AG04449 (cell line): Measurements from ENCODE around the gene RAB11B.
"Not testable (repeated sequence)": the region's sequence is repeated elsewhere in the genome, so short reads cannot be mapped to it uniquely, and the experiment has no call there.

Source experiments
- CTCF ChIA-PET: fragments of 350-600 bp; formaldehyde crosslinking; extraction: SDS; loops from one replicate; lab custom pipeline; 2021; ENCODE audit warnings: antibody characterized with exemption; lab: Yijun Ruan, JAX
- POLR2A ChIA-PET: fragments of 400-600, 350-600 bp; formaldehyde crosslinking; extraction: SDS; loops from one replicate; lab custom pipeline; 2020; ENCODE audit warnings: antibody characterized with exemption, inconsistent platforms; lab: Yijun Ruan, JAX
- DNase-seq: peaks from one replicate; pipeline ENCODE4 v3.0.0-alpha.2; 2010; ENCODE audit warnings: low read depth, low spot score
- H3K4me3 ChIP-seq: 2 replicates; pipeline ENCODE4 v1.5.1; 2011; ENCODE audit warnings: low read depth, mild to moderate bottlenecking, control low read depth, low read length
- CTCF ChIP-seq: IDR thresholded peaks from one replicate; pipeline ENCODE4 v1.5.1; 2011; ENCODE audit warnings: mild to moderate bottlenecking, moderate library complexity, low read length, control low read depth, inconsistent platforms; ENCODE audit not compliant: insufficient read depth; ENCODE audit errors: missing control alignments

The RAB11B gene

GRCh38 chr19:8426283-8426682 lies 36.1 kb downstream of the RAB11B start:
- CTCF ChIA-PET: interaction anchor here (1.2 to 4.3 kb wide), 4 partner anchors 13 to 80 kb away, joined by 3 to 46 read pairs (median 10); partner anchors contain the start of gene MARCHF2
- DNase-seq: no peak
- POLR2A ChIA-PET: no interaction called here
- TF ChIP-seq CTCF: no peak
- H3K4me3 ChIP-seq: no peak overlapping the region

- no peak for DNase-seq
- no peak for TF ChIP-seq CTCF
- H3K4me3 ChIP-seq: no peak overlapping the region
- POLR2A ChIA-PET: no interaction called here
- CTCF ChIA-PET: no interaction called here
Measured at GRCh38 chr19:8429044-8429443, 38.9 kb downstream of the RAB11B start.

DNA sequence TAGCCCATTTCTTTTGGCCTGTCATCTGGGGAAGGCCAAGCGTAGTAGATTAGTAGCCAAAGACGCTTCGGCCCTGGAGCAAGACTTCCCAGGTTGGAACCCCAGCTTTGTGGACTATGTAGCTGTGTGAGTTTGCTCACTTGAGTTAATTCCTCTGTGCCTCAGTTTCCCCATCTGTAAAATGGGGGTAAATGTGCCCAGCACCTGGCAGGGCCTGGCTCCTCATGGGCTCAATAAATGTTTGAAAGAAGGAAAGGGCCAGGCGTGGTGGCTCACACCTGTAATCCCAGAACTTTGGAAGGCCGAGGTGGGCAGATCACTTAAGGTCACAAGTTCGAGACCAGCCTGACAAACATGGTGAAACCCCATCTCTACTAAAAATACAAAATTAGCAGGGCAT lies 39.7 kb downstream of the RAB11B start:
- DNase-seq: no peak
- no peak for TF ChIP-seq CTCF
- POLR2A ChIA-PET: no interaction called here
- H3K4me3 ChIP-seq: no peak overlapping the region
- CTCF ChIA-PET: no interaction called here

- no peak for TF ChIP-seq CTCF
- CTCF ChIA-PET: no interaction called here
- POLR2A ChIA-PET: no interaction called here
- no peak overlapping the region for H3K4me3 ChIP-seq
- no peak for DNase-seq
Measured at GRCh38 chr19:8430650-8431049, 40.5 kb downstream of the RAB11B start.

GRCh38 chr19:8438236-8438635 lies 48.1 kb downstream of the RAB11B start:
- ChIA-PET POLR2A (no interaction called here), CTCF (interaction anchor here (1.1 to 1.9 kb wide), 2 partner anchors 14 to 86 kb away, joined by 4 to 6 read pairs; no protein-coding TSS in a partner anchor)
- no peak overlapping the region for H3K4me3 ChIP-seq
- DNase-seq: no peak
- no peak for TF ChIP-seq CTCF

DNA sequence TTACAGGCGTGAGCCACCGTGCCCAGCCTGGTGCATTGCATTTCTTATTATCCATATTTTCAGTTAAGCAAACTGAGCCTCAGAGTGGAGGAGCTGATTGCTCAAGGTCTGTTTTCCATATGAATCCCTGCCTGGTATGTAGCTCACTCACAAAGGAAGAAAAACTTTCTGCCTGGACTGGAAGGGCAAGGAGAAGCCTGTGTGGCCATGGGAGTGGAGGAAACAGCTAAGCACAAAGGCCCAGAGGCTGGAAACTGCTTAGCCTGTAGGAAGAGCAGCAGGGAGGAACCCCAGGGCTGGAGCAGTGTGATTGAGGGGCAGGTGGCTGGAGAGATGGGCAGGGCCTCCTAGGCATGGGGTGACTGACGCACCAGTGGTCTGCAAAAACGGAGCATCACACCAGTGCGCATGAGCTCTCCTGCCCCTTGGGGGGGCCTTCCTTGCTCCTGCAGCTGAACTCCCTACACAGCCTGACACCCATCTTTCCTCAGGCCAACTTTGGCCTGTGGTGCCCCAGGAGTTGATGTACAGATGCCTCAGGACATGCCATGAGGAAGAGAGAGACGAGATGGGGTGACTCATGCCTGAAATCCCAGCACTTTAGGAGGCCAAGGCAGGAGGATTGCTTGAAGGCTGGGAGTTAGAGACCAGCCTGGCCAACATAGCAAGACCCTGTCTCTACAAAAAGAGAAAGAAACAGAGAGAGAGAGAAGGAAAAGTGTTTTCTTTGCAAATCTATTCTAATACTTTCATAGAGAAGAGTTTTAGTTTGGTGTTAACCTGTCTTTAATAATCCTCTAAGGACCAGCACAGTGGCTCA lies 51.8 kb downstream of the RAB11B start:
- no peak for DNase-seq
- TF ChIP-seq CTCF: no peak
- H3K4me3 ChIP-seq: no peak overlapping the region
- CTCF ChIA-PET: interaction anchor here (0.7 kb wide), 1 partner anchor 63 kb away, joined by 4 read pairs; no protein-coding TSS in a partner anchor
- POLR2A ChIA-PET: interaction anchor here (0.7 kb wide), 1 partner anchor 10 kb away, joined by 3 read pairs; no protein-coding TSS in a partner anchor

- CTCF ChIA-PET: interaction anchor here (0.8 to 1.6 kb wide), 5 partner anchors 30 to 135 kb away, joined by 3 to 6 read pairs (median 3); no protein-coding TSS in a partner anchor
- DNase-seq: not testable (repeated sequence)
- POLR2A ChIA-PET: interaction anchor here (0.7 to 1.8 kb wide), 9 partner anchors 10 to 108 kb away, joined by 3 to 6 read pairs (median 3); no protein-coding TSS in a partner anchor
- peak overlapping the region; percentile 58 for H3K4me3 ChIP-seq
Measured at GRCh38 chr19:8444140-8444676, 54.0 kb downstream of the RAB11B start.
